T-helper 1 cell treated with Interleukin-12 subunit alpha and Interleukin-12 subunit beta and Interleukin-4 antibody, amounts not matched to agents 30 ng/mL and 1 ng/mL, for 36 hours (primary cell): ENCODE data around the gene HIGD1A. TPM values are rescaled to one million over a fixed set of nuclear protein-coding genes. Genes with fewer than 3 reads are reported as not detected.

ENCODE experiments used
- intact Hi-C: fragments of 100-400 bp; cut with micrococcal nuclease; formaldehyde crosslinking; loops from one replicate; pipeline ENCODE4 v1.15.1; 2024
- total RNA-seq: library from RNA; stranded (reverse); gene quantifications from 2 replicates; pipeline ENCODE4 v1.2.3, GENCODE V29; 2022

HIGD1A gene
- total RNA-seq, 1 donor from 2014 or later: 76.8 TPM

GRCh38 chr3:42762046-42762724 is 42.1 kb downstream of the HIGD1A start:
- intact Hi-C loops: no loop called here

GRCh38 chr3:42758126-42758525 is 46.2 kb downstream of the HIGD1A start:
- intact Hi-C loops: no loop called here

- intact Hi-C loops: no loop called here
These were observed 47.5 kb downstream of the HIGD1A start for GRCh38 chr3:42756681-42757213.

GRCh38 chr3:42755681-42756578 is 48.4 kb downstream of the HIGD1A start:
- intact Hi-C loops: no loop called here

GRCh38 chr3:42753757-42754156 is 50.5 kb downstream of the HIGD1A start:
- intact Hi-C loops: no loop called here

GRCh38 chr3:42752961-42753360 is 51.3 kb downstream of the HIGD1A start:
- intact Hi-C loops: no loop called here

GRCh38 chr3:42752441-42752840 is 51.8 kb downstream of the HIGD1A start:
- intact Hi-C loops: no loop called here

GRCh38 chr3:42751609-42752008 is 52.7 kb downstream of the HIGD1A start:
- intact Hi-C loops: no loop called here

GRCh38 chr3:42750834-42751233 is 53.5 kb downstream of the HIGD1A start:
- intact Hi-C loops: no loop called here

- intact Hi-C loops: loop anchor here (10.0 kb wide), 1 partner anchor 195 kb away; no protein-coding TSS in a partner anchor
These were observed 54.5 kb downstream of the HIGD1A start for GRCh38 chr3:42749753-42750231.

- intact Hi-C loops: loop anchor here (10.0 kb wide), 1 partner anchor 194 kb away; no protein-coding TSS in a partner anchor
These were observed 55.1 kb downstream of the HIGD1A start for GRCh38 chr3:42749025-42749752.

- intact Hi-C loops: loop anchor here (10.0 kb wide), 1 partner anchor 193 kb away; no protein-coding TSS in a partner anchor
These were observed 56.7 kb downstream of the HIGD1A start for GRCh38 chr3:42747581-42747980.

- intact Hi-C loops: loop anchor here (10.0 kb wide), 1 partner anchor 192 kb away; no protein-coding TSS in a partner anchor
These were observed 57.5 kb downstream of the HIGD1A start for GRCh38 chr3:42746455-42747450.

GRCh38 chr3:42745776-42746454 is 58.4 kb downstream of the HIGD1A start:
- intact Hi-C loops: loop anchor here (2.0 to 10.0 kb wide), 5 partner anchors 27 to 243 kb away; partner anchors contain the start of genes CCDC13, HIGD1A and VIPR1

- intact Hi-C loops: loop anchor here (2.0 to 10.0 kb wide), 5 partner anchors 27 to 243 kb away; partner anchors contain the start of genes CCDC13, HIGD1A and VIPR1
These were observed 59.0 kb downstream of the HIGD1A start for GRCh38 chr3:42745291-42745745.

- intact Hi-C loops: loop anchor here (10.0 kb wide), 1 partner anchor 189 kb away; no protein-coding TSS in a partner anchor
These were observed 60.9 kb downstream of the HIGD1A start for GRCh38 chr3:42743204-42743995.

GRCh38 chr3:42742688-42743087 is 61.6 kb downstream of the HIGD1A start:
- intact Hi-C loops: loop anchor here (10.0 kb wide), 1 partner anchor 188 kb away; no protein-coding TSS in a partner anchor

- intact Hi-C loops: loop anchor here (10.0 kb wide), 1 partner anchor 187 kb away; no protein-coding TSS in a partner anchor
These were observed 62.0 kb downstream of the HIGD1A start for GRCh38 chr3:42742259-42742658.
